NCI-H226 (cell line): Measurements from ENCODE around the gene ID1.
A peak's percentile ranks its signal among the peaks of the same experiment; 100 is the strongest.
"Not testable (repeated sequence)": the region's sequence is repeated elsewhere in the genome, so short reads cannot be mapped to it uniquely, and the experiment has no call there.

Experiments used
- DNase-seq: peaks from one replicate; pipeline ENCODE4 v3.0.0-alpha.2; 2015

Gene ID1

GRCh38 chr20:31573555-31574321 is 31.4 kb upstream of the ID1 start:
- DNase-seq, result no peak

- not testable (repeated sequence) for DNase-seq
Observed at GRCh38 chr20:31574986-31575385, 30.1 kb upstream of the ID1 start.

DNA sequence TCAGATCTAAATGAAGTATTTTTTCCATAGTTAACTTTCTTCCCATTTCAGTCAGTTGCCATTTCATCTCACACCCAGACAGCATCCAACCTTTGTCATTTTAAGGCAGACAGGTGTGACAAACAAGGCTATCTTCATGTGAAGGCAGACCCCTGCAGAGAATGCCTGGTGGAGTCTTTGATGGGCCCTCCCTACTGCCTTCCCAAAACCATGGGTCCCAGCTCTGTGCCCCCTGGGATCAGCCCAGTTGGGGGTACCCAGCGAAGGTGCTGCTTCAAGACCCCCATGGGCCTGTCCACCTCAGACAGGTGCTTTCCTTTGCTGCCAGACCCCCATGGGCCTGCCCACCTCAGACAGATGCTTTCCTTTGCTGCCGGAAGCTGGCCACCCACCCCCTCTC is 28.3 kb upstream of the ID1 start:
- no peak for DNase-seq

- no peak for DNase-seq
Observed at GRCh38 chr20:31577194-31577593, 27.9 kb upstream of the ID1 start.

DNA sequence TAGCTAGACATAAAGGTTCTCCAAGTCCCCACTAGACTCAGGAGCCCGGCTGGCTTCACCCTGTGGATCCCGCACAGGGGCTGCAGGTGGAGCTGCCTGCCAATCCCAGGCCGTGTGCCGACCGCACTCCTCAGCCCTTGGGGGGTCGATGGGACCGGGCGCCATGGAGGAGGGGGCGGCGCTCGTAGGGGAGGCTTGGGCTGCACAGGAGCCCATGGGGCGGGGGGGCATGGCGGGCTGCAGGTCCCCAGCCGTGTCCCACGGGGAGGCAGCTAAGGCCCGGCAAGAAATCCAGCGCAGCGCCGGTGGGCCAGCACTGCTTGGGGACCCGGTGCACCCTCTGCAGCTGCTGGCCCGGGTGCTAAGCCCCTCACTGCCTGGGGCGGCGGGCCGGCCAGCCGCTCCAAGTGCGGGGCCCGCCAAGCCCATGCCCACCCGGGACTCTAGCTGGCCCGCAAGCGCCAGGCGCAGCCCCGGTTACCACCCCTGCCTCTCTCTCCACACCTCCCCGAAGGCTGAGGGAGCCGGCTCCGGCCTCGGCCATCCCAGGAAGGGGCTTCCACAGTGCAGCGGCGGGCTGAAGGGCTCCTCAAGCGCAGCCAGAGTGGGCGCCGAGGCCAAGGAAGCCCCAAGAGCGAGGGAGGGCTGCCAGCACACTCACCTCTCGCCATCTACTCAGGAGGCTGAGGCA is 26.5 kb upstream of the ID1 start:
- DNase-seq, result no peak

GRCh38 chr20:31579245-31579644 is 25.8 kb upstream of the ID1 start:
- no peak for DNase-seq

GRCh38 chr20:31579941-31580651 is 25.0 kb upstream of the ID1 start:
- DNase-seq, result not testable (repeated sequence)

DNA sequence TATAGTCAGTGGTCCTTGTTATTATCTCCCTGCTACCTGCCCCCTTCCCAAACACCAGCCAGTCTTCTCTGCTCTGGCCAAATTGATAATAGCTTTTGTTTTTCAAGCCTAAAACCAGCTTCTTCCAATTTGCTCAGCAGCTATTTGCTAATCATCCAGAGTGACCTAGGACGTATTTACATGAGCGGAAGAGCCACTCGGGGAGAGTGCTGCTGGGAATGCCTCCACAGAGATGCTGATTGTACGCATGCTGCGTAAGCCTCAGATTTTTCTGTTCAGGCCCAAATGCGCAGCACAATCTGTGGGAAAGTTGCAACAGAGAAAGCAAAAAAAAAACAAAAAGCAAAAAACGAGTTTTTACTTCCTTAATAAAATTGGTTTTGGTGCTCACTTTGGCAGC is 24.4 kb upstream of the ID1 start:
- no peak for DNase-seq

DNA sequence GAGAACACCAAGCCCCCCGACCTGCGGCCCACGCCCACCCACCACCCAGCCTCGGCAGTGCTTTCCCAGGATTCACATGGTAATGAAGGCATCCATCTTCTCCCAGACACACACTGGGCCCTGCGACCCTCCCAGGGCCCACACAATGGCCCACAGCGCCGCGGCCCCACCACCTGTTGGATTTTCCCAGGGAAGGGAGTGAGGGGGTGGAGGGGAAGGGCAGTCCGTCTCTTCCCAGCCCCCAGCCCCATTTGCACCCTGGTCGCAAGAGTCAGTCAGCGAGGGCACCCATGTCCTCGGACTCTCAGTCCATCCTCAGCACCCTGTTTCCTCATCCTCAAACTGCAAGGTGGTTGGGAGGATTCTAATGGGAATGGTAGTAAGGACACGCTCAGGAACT is 23.7 kb upstream of the ID1 start:
- DNase-seq, result no peak

- DNase-seq, result no peak
Observed at GRCh38 chr20:31587545-31588389, 17.3 kb upstream of the ID1 start.

- no peak for DNase-seq
Observed at GRCh38 chr20:31590717-31591225, 14.3 kb upstream of the ID1 start.

DNA sequence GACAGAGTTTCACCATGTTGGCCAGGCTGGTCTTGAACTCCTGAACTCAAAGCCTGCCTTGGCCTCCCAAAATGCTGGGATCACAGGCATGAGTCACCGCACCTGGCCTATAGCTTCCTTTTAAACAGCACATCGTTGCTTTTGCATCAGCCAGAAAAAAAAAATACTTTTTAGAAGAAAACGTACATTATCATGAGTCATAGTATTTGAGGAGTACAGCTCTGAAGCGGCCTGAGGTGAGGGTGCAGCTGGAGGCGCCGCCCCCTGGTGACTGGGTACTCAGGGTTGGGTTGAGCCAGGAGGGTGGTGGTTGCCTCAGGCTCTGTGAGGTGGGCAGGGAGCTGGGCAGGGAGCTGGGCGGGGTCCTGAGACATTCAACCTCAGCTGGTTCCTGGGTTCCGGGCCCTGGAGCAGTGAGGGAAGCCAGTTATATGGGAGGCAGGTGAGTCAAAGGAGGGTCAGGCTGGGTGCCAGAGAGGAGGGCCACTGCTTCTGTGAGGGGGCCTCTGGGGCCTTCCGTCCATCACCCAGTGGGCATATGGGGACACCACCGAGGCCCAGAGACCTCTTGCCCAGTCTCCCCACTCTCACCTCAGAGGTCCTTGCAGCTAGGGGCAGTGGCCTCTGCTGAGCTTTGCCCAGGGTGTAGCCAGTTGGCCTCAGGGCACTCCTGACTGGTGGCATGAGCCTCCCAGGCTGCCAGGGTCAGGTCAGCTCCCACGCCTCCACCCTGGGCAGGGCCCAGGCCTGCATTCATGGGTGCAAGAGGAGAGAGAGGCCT is 11.7 kb upstream of the ID1 start:
- DNase-seq, result peak; percentile 99

GRCh38 chr20:31594002-31594557 is 11.0 kb upstream of the ID1 start:
- DNase-seq, result no peak

- no peak for DNase-seq
Observed at GRCh38 chr20:31594558-31595379, 10.3 kb upstream of the ID1 start.

DNA sequence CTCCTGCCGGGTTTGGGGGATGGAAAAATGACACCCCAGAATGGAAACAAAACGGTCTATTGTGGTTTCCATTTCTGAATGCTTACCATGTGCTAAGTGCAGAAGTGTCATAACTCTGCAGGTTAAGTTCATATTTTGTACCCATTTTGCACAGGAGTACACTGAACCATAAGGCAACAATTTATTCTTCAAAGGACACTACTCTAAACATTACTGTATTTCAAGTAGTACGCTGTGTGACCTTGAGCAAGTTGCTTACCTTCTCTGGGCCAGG is 9.8 kb upstream of the ID1 start:
- DNase-seq, result no peak

DNA sequence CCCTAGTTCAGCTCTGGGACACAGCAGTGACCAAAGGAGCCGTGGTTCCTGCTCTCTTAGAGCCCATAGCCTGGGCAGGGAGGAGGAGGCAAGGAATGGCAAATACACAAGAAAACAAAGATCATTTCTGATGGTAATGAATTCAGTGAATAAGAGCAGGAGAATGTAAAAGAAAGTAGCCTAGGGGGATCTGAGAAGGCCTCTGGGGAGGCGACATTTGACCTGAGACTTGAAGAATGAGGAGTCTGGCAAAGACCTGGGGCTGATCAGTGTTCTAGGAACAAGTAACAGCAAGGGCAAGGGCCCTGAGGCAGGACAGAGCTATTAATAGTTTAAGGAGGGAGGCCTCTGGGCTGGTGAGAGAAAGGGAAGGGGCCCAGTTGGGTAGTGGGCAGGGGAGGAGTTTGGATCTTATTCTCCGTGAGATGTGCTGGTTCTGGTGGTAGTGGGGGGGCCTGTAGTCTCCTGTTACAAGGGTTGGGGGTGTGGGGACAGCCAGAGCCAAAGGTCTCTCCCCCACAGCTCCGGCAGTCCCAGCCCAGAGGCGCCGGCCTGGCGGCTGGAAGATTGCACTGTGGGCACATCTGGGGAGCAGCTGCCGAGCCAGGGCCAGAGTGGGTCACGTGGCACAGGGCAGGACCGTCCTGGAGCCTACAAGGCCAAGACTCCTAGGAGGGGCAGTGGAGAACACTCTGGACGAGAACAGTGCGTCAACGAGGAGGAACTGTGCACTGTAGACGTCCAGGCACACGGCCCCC is 9.3 kb upstream of the ID1 start:
- DNase-seq, result peak; percentile 18

DNA sequence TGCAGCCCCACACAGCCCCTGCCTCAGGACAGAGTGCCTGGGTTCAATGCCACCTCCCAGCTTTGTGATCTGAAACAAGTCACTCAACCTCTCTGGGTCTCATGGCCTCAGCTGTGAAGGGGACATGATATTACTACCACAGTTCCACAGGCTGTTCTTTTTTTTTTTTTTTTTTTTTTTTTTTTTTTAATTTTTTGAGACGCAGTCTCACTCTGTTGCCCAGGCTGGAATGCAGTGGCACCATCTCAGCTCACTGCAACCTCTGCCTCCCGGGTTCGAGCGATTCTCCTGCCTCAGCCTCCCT is 8.7 kb upstream of the ID1 start:
- DNase-seq, result not testable (repeated sequence)

- no peak for DNase-seq
Observed at GRCh38 chr20:31596831-31597480, 8.1 kb upstream of the ID1 start.

GRCh38 chr20:31597481-31597855 is 7.6 kb upstream of the ID1 start:
- no peak for DNase-seq

DNA sequence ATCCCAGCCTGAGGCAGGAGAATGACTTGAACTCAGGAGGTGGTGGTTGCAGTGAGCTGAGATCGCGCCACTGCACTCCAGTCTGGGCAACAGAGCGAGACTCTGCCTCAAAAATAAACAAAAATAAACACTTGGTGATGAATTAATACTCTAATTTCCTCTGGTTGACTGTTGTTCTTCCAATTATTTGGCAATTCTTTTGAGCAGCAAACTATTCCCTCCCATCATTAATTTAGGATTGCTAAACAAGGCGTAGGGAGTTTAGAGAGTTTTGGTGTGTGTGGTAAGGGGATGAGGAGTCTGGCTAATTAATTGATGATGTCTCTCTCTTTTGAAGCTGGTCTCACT is 2.7 kb upstream of the ID1 start:
- no peak for DNase-seq
